Inflammatory macrophage (primary cell): ENCODE results near the gene PLP1.
A peak's percentile ranks its signal among the peaks of the same experiment; 100 is the strongest.

Experiments
- DNase-seq, 2 donors: peaks; one replicate each; pipeline ENCODE4 v3.0.0-alpha.2; 2020 to 2022

PLP1 gene

GRCh38 chrX:103831342-103831802, 54.7 kb downstream of the PLP1 start:
- DNase-seq: peak in 1 of 2 donors; percentile 36

DNA sequence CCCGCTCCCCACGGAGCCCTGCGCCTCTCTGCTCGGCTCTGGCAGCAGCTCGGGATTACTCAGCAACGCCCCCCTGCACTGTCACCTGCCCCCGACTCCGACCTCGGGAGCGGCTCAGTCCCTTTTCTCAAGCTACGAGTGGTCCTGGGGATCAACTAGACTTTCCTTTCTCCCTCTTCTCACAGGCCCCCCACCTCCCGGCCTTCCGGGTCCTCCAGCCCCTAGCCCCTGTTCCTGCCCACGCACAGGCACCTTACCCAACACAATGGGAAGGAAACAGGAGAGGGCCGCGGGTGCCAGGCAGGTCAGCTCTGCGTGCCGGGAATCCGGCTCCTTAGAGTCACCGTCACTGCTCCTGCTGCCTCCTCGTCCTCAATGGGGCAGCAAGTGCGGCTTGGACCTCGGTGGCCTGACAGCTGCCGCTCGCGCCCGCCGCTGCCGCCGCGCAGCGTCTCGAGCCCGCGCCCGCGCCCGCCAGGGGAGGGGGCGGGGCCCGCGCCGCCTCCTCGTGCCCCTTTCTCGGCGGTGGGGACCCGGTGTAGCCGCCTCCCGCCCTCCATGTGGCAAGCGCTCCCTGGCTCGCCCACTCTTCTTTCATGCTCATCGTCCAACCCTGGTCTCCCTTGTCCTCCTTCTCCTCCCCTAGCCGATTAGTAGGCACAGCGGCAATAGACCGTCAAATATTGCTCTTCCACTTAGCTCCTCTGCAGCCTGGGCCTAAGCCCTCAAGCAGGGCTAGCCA, 55.3 kb downstream of the PLP1 start, which contains the start of gene RAB9B:
Gene RAB9B, minus strand, starts transcription at position 455 of the 742 bp plus-strand sequence. CDS start 6,473 bp downstream, outside the sequence.
- peak; percentile 2 to 14 for DNase-seq

- no peak for DNase-seq
Measured at GRCh38 chrX:103839404-103839803, 62.8 kb downstream of the PLP1 start.
